ENCODE data around the gene OSBP2. TPM values are rescaled to one million over a fixed set of nuclear protein-coding genes. Genes with fewer than 3 reads are reported as not detected.

Gene OSBP2
- 0.66 TPM for polyA plus RNA-seq (2013, experiment 1 of 2)
- 0.40 TPM for polyA plus RNA-seq (2013, experiment 2 of 2)

- Histone ChIP-seq H3K9me3 (ENCODE audit: control insufficient read depth, low read length) (no peaks in the 10 kb centered on the region), H3K4me3 (ENCODE audit: extremely low read depth, insufficient read depth, low read length, poor library complexity, severe bottlenecking) (peak within 1 kb of the TSS; percentile 51), H3K36me3 (ENCODE audit: control insufficient read depth, insufficient read depth, low read length) (no peaks in the 10 kb centered on the region), H3K27ac (ENCODE audit: low read depth, low read length, severe bottlenecking) (no peak within 1 kb of the TSS), H3K4me1 (ENCODE audit: control insufficient read depth, insufficient read depth, low read length, poor library complexity, severe bottlenecking) (peaks cover 3% of the 10 kb centered on the region)
- 2 to 3% methylated on average over 60 to 63 of the region's 88 CpGs for WGBS, 2 experiments (ENCODE audit: insufficient coverage in 2 of 2)
Observed at GRCh38 chr22:30694640-30695350, at the start of gene OSBP2. TSS of gene OSBP2 (plus strand) at chr22:30694874. CDS start at chr22:30694910, 36 bp downstream.

GRCh38 chr22:30646518-30647160 lies 48.0 kb upstream of the OSBP2 start:
- H3K9me3 ChIP-seq (ENCODE audit: control insufficient read depth, low read length) = no peaks in the 10 kb centered on the region
- WGBS, 2 experiments (ENCODE audit: insufficient coverage in 2 of 2) = 92 to 96% methylated on average over 25 of the region's 25 CpGs
- H3K27ac ChIP-seq (ENCODE audit: low read depth, low read length, severe bottlenecking) = no peak overlapping the region
- H3K4me1 ChIP-seq (ENCODE audit: control insufficient read depth, insufficient read depth, low read length, poor library complexity, severe bottlenecking) = no peaks in the 10 kb centered on the region
- H3K4me3 ChIP-seq (ENCODE audit: extremely low read depth, insufficient read depth, low read length, poor library complexity, severe bottlenecking) = no peak overlapping the region
- H3K36me3 ChIP-seq (ENCODE audit: control insufficient read depth, insufficient read depth, low read length) = no peaks in the 10 kb centered on the region

GRCh38 chr22:30647536-30647935 lies 47.1 kb upstream of the OSBP2 start:
- H3K36me3 ChIP-seq (ENCODE audit: control insufficient read depth, insufficient read depth, low read length) = no peaks in the 10 kb centered on the region
- H3K27ac ChIP-seq (ENCODE audit: low read depth, low read length, severe bottlenecking) = no peak overlapping the region
- H3K4me1 ChIP-seq (ENCODE audit: control insufficient read depth, insufficient read depth, low read length, poor library complexity, severe bottlenecking) = no peaks in the 10 kb centered on the region
- H3K9me3 ChIP-seq (ENCODE audit: control insufficient read depth, low read length) = no peaks in the 10 kb centered on the region
- WGBS, 2 experiments (ENCODE audit: insufficient coverage in 2 of 2) = 100% methylated on average over 1 to 3 of the region's 3 CpGs
- no peak overlapping the region for H3K4me3 ChIP-seq (ENCODE audit: extremely low read depth, insufficient read depth, low read length, poor library complexity, severe bottlenecking)

GRCh38 chr22:30648825-30649224 lies 45.8 kb upstream of the OSBP2 start:
- H3K4me1 ChIP-seq (ENCODE audit: control insufficient read depth, insufficient read depth, low read length, poor library complexity, severe bottlenecking) = no peaks in the 10 kb centered on the region
- no peak overlapping the region for H3K4me3 ChIP-seq (ENCODE audit: extremely low read depth, insufficient read depth, low read length, poor library complexity, severe bottlenecking)
- WGBS, 2 experiments (ENCODE audit: insufficient coverage in 2 of 2) = 100% methylated on average over 2 of the region's 3 CpGs; no CpG with 5 or more reads in 1 of the 2 experiments
- no peaks in the 10 kb centered on the region for H3K9me3 ChIP-seq (ENCODE audit: control insufficient read depth, low read length)
- H3K36me3 ChIP-seq (ENCODE audit: control insufficient read depth, insufficient read depth, low read length) = no peaks in the 10 kb centered on the region
- H3K27ac ChIP-seq (ENCODE audit: low read depth, low read length, severe bottlenecking) = no peak overlapping the region

DNA sequence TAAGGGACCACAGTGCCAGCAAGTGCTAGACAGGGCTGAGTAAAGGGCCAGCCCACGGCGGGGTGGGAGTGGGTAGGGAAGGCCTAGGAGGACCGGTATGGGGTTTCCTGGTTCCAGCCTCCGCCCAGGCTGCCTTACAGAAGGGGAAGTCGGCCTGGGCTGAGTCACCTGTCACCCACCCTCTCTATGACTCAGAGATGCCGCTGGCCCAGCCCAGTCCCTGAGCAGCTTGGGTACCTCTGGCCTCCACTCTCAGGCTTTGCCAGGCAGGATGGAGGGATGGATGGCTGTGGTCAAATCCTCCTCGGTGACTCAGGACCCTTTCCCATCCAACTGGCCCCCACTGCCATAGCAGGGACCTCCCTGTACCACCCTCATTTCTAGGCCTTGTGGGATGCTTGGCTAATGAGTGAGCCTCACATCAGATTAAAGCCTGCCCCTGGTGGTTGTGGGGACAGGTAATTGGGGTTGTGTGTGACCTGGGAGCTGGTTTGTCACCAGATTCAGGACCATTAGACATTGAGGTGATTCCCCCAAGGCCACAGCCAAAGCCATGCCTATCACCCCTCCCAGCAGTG lies 45.2 kb upstream of the OSBP2 start:
- Histone ChIP-seq H3K4me3 (ENCODE audit: extremely low read depth, insufficient read depth, low read length, poor library complexity, severe bottlenecking) (no peak overlapping the region), H3K4me1 (ENCODE audit: control insufficient read depth, insufficient read depth, low read length, poor library complexity, severe bottlenecking) (no peaks in the 10 kb centered on the region), H3K36me3 (ENCODE audit: control insufficient read depth, insufficient read depth, low read length) (no peaks in the 10 kb centered on the region), H3K9me3 (ENCODE audit: control insufficient read depth, low read length) (no peaks in the 10 kb centered on the region), H3K27ac (ENCODE audit: low read depth, low read length, severe bottlenecking) (no peak overlapping the region)
- WGBS, 2 experiments (ENCODE audit: insufficient coverage in 2 of 2) = 56 to 77% methylated on average over 2 to 4 of the region's 7 CpGs

- Histone ChIP-seq H3K4me3 (ENCODE audit: extremely low read depth, insufficient read depth, low read length, poor library complexity, severe bottlenecking) (no peak overlapping the region), H3K27ac (ENCODE audit: low read depth, low read length, severe bottlenecking) (no peak overlapping the region), H3K36me3 (ENCODE audit: control insufficient read depth, insufficient read depth, low read length) (no peaks in the 10 kb centered on the region), H3K4me1 (ENCODE audit: control insufficient read depth, insufficient read depth, low read length, poor library complexity, severe bottlenecking) (no peaks in the 10 kb centered on the region), H3K9me3 (ENCODE audit: control insufficient read depth, low read length) (no peaks in the 10 kb centered on the region)
- 82 to 83% methylated on average over 5 of the region's 5 CpGs for WGBS, 2 experiments (ENCODE audit: insufficient coverage in 2 of 2)
Observed at GRCh38 chr22:30650508-30651116, 44.1 kb upstream of the OSBP2 start.

GRCh38 chr22:30652852-30653251 lies 41.8 kb upstream of the OSBP2 start:
- no peak overlapping the region for H3K4me3 ChIP-seq (ENCODE audit: extremely low read depth, insufficient read depth, low read length, poor library complexity, severe bottlenecking)
- 67% methylated on average over 1 of the region's 2 CpGs; no CpG with 5 or more reads in 1 of the 2 experiments for WGBS, 2 experiments (ENCODE audit: insufficient coverage in 2 of 2)
- H3K27ac ChIP-seq (ENCODE audit: low read depth, low read length, severe bottlenecking) = no peak overlapping the region
- no peaks in the 10 kb centered on the region for H3K4me1 ChIP-seq (ENCODE audit: control insufficient read depth, insufficient read depth, low read length, poor library complexity, severe bottlenecking)
- no peaks in the 10 kb centered on the region for H3K36me3 ChIP-seq (ENCODE audit: control insufficient read depth, insufficient read depth, low read length)
- no peaks in the 10 kb centered on the region for H3K9me3 ChIP-seq (ENCODE audit: control insufficient read depth, low read length)

DNA sequence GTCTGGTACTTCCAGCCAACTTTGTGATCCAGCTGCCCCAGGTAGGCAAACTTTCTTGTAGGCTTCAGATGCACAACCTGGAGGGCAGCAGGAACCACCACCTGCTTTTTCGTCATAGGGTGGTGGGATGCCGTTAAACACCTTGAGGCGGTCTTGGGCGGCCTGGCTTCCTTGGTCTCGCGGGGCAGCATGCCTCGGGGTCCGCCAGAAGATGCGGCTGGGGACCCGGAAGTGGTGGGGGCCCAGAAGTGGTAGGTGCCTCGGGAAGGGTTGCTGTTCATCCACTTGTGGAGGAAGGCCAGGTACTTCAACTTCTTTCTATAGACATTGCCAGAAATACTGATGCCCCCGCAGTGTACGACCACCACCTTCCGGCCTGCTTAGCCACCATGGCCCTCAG lies 40.3 kb upstream of the OSBP2 start:
- 93 to 99% methylated on average over 14 of the region's 14 CpGs for WGBS, 2 experiments (ENCODE audit: insufficient coverage in 2 of 2)
- no peak overlapping the region for H3K4me3 ChIP-seq (ENCODE audit: extremely low read depth, insufficient read depth, low read length, poor library complexity, severe bottlenecking)

GRCh38 chr22:30655532-30655931 lies 39.1 kb upstream of the OSBP2 start:
- Histone ChIP-seq H3K36me3 (ENCODE audit: control insufficient read depth, insufficient read depth, low read length) (no peaks in the 10 kb centered on the region), H3K4me3 (ENCODE audit: extremely low read depth, insufficient read depth, low read length, poor library complexity, severe bottlenecking) (no peak overlapping the region), H3K9me3 (ENCODE audit: control insufficient read depth, low read length) (no peaks in the 10 kb centered on the region), H3K27ac (ENCODE audit: low read depth, low read length, severe bottlenecking) (no peak overlapping the region), H3K4me1 (ENCODE audit: control insufficient read depth, insufficient read depth, low read length, poor library complexity, severe bottlenecking) (no peaks in the 10 kb centered on the region)
- 20 to 43% methylated on average over 1 to 2 of the region's 3 CpGs for WGBS, 2 experiments (ENCODE audit: insufficient coverage in 2 of 2)

More for the DNA sequence above, 40.3 kb upstream of the OSBP2 start:
- H3K9me3 ChIP-seq (ENCODE audit: control insufficient read depth, low read length) = no peaks in the 10 kb centered on the region
- H3K36me3 ChIP-seq (ENCODE audit: control insufficient read depth, insufficient read depth, low read length) = no peaks in the 10 kb centered on the region
- no peak overlapping the region for H3K27ac ChIP-seq (ENCODE audit: low read depth, low read length, severe bottlenecking)
- H3K4me1 ChIP-seq (ENCODE audit: control insufficient read depth, insufficient read depth, low read length, poor library complexity, severe bottlenecking) = no peaks in the 10 kb centered on the region

DNA sequence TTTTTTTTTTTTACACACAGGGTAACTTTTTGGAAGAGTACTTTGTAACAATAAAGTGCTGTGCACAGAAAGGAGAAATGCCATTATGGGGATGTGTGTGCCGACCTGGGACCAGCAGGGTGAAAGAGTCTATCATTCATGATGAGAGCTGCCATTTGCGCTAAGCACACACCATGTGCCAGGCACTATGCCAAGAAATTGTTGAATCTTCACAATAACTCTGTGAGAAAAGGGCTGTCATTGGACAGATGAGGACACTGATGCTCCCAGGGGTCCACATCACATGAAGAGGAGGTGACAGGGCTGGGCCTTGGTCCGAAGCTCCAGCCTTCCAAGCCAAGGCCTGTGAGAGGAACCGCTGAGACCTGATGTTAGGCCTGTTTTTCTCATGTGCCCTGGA lies 32.6 kb upstream of the OSBP2 start:
- H3K4me3 ChIP-seq (ENCODE audit: extremely low read depth, insufficient read depth, low read length, poor library complexity, severe bottlenecking) = no peak overlapping the region
- no peaks in the 10 kb centered on the region for H3K9me3 ChIP-seq (ENCODE audit: control insufficient read depth, low read length)
- 90 to 95% methylated on average over 4 of the region's 4 CpGs for WGBS, 2 experiments (ENCODE audit: insufficient coverage in 2 of 2)
- H3K4me1 ChIP-seq (ENCODE audit: control insufficient read depth, insufficient read depth, low read length, poor library complexity, severe bottlenecking) = peaks cover 4% of the 10 kb centered on the region
- H3K27ac ChIP-seq (ENCODE audit: low read depth, low read length, severe bottlenecking) = no peak overlapping the region
- H3K36me3 ChIP-seq (ENCODE audit: control insufficient read depth, insufficient read depth, low read length) = no peaks in the 10 kb centered on the region

Data from mesodermal cell (in vitro differentiated cells).